Smooth muscle cell (in vitro differentiated cells): ENCODE results near the gene C5orf22. TPM values are rescaled to one million over a fixed set of nuclear protein-coding genes. Genes with fewer than 3 reads are reported as not detected.
"Not testable (repeated sequence)": the region's sequence is repeated elsewhere in the genome, so short reads cannot be mapped to it uniquely, and the experiment has no call there.

Experiments used
- DNase-seq: peaks from one replicate; lab custom pipeline; 2025; ENCODE audit not compliant: unreplicated experiment; lab: John Stamatoyannopoulos, UW
- H2AFZ ChIP-seq: fragments of 200-600 bp; sonication (generic); 2 replicates; pipeline ENCODE4 v1.6.0; 2016; ENCODE audit warnings: antibody characterized with exemption, low read depth, mild to moderate bottlenecking
- H3F3A ChIP-seq: fragments of 200-600 bp; sonication (generic); 2 replicates; pipeline ENCODE4 v1.6.0; 2017; ENCODE audit warnings: antibody characterized with exemption, low read depth
- H3K27ac ChIP-seq: fragments of 200-600 bp; sonication (generic); 2 replicates; pipeline ENCODE4 v1.5.1; 2016; ENCODE audit warnings: low read depth, mild to moderate bottlenecking
- H3K27me3 ChIP-seq: fragments of 200-600 bp; sonication (generic); 2 replicates; pipeline ENCODE4 v1.6.1; 2016; ENCODE audit warnings: low read depth, mild to moderate bottlenecking
- H3K36me3 ChIP-seq: fragments of 200-600 bp; sonication (generic); 2 replicates; pipeline ENCODE4 v1.5.1; 2016; ENCODE audit warnings: low read depth
- H3K4me1 ChIP-seq: fragments of 200-600 bp; sonication (generic); 2 replicates; pipeline ENCODE4 v1.5.1; 2016; ENCODE audit warnings: low read depth
- H3K4me2 ChIP-seq: fragments of 200-600 bp; sonication (generic); 2 replicates; pipeline ENCODE4 v1.6.0; 2016; ENCODE audit warnings: mild to moderate bottlenecking
- H3K4me3 ChIP-seq: fragments of 200-600 bp; sonication (generic); 2 replicates; pipeline ENCODE4 v1.5.1; 2016; ENCODE audit warnings: mild to moderate bottlenecking
- H3K79me2 ChIP-seq: fragments of 200-600 bp; sonication (generic); 2 replicates; pipeline ENCODE4 v1.6.0; 2016; ENCODE audit warnings: low read depth, mild to moderate bottlenecking
- H3K9ac ChIP-seq: fragments of 200-600 bp; sonication (generic); 2 replicates; pipeline ENCODE4 v1.6.0; 2016; ENCODE audit warnings: low read depth
- H3K9me3 ChIP-seq: fragments of 200-600 bp; sonication (generic); replicated peaks from 2 replicates; pipeline ENCODE4 v1.5.1; 2016; ENCODE audit warnings: low read depth
- H4K20me1 ChIP-seq: fragments of 200-600 bp; sonication (generic); 2 replicates; pipeline ENCODE4 v1.6.0; 2016; ENCODE audit warnings: low read depth
- CTCF ChIP-seq: fragments of 200-600 bp; sonication (generic); IDR thresholded peaks from 2 replicates; pipeline ENCODE4 v1.5.1; 2017; ENCODE audit warnings: borderline replicate concordance, mild to moderate bottlenecking, antibody characterized with exemption; ENCODE audit not compliant: insufficient read depth, poor library complexity, severe bottlenecking
- WGBS: methylation state at CpG from one replicate; pipeline ENCODE4 v1.1.7; 2016; ENCODE audit warnings: low lambda C conversion rate; 5-methylcytosine and 5-hydroxymethylcytosine counted together
- polyA plus RNA-seq: library from polyadenylated mRNA; unstranded; fragments of >200 nt; fragmentation: Nextera tagmentation; extraction: Ambion mirVana; gene quantifications from 2 replicates; pipeline ENCODE4 v1.2.1, GENCODE V29; 2016
- total RNA-seq: library from RNA; depleted of rRNA; stranded (reverse); fragments of >200 nt; gene quantifications from 2 replicates; pipeline ENCODE4 v1.2.3, GENCODE V29; 2014

The C5orf22 gene
- total and polyA plus RNA-seq, 2 experiments from 2014 or later = 17.6 to 20.5 TPM

GRCh38 chr5:31563216-31563615 is 31.1 kb downstream of the C5orf22 start:
- H4K20me1 ChIP-seq = no peaks in the 10 kb centered on the region
- WGBS = 74% methylated on average over 4 of the region's 4 CpGs
- H3K4me1 ChIP-seq = no peaks in the 10 kb centered on the region
- no peaks in the 10 kb centered on the region for H3K79me2 ChIP-seq
- no peaks in the 10 kb centered on the region for H3K36me3 ChIP-seq
- no peak overlapping the region for H3K4me3 ChIP-seq
- no peak overlapping the region for H2AFZ ChIP-seq
- no peaks in the 10 kb centered on the region for H3K27me3 ChIP-seq
- no peak for TF ChIP-seq CTCF
- no peak overlapping the region for H3K4me2 ChIP-seq
- H3K9me3 ChIP-seq = no peaks in the 10 kb centered on the region
- H3K9ac ChIP-seq = no peak overlapping the region
- H3K27ac ChIP-seq = no peak overlapping the region
- no peak for DNase-seq
- no peaks in the 10 kb centered on the region for H3F3A ChIP-seq

DNA sequence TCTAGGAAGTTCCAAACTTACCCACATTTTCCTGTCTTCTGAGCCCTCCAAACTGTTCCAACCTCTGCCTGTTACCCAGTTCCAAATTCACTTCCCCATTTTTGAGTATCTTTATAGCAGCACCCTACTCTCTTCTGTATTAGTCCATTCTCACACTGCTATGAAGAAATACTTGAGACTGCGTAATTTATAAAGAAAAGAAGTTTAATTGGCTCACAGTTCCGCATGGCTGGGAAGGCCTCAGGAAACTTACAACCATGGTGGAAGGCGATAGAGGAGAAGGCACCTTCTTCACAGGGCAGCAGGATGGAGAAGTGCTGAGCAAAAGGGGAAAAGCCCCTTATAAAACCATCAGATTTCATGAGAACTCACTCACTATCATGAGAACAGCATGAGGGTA is 34.3 kb downstream of the C5orf22 start:
- not testable (repeated sequence) for H3K4me1 ChIP-seq, H3K9ac ChIP-seq, H3K27ac ChIP-seq, H3K4me2 ChIP-seq, H4K20me1 ChIP-seq, H3K79me2 ChIP-seq, H2AFZ ChIP-seq, H3K36me3 ChIP-seq, DNase-seq, H3K27me3 ChIP-seq, H3K4me3 ChIP-seq, H3K9me3 ChIP-seq, H3F3A ChIP-seq
- WGBS = 93% methylated on average over 3 of the region's 3 CpGs

- Histone ChIP-seq H3K9me3 (no peaks in the 10 kb centered on the region), H4K20me1 (no peaks in the 10 kb centered on the region), H3K4me3 (no peak overlapping the region), H3K79me2 (no peaks in the 10 kb centered on the region), H3K27ac (no peak overlapping the region), H3K27me3 (no peaks in the 10 kb centered on the region), H3K36me3 (no peaks in the 10 kb centered on the region), H3F3A (no peaks in the 10 kb centered on the region), H3K4me1 (no peaks in the 10 kb centered on the region), H3K9ac (no peak overlapping the region), H3K4me2 (no peak overlapping the region), H2AFZ (no peak overlapping the region)
- DNase-seq = no peak
- WGBS = 98% methylated on average over 1 of the region's 1 CpG
- TF ChIP-seq CTCF = no peak
Observed at GRCh38 chr5:31568302-31568835, 36.3 kb downstream of the C5orf22 start.

DNA sequence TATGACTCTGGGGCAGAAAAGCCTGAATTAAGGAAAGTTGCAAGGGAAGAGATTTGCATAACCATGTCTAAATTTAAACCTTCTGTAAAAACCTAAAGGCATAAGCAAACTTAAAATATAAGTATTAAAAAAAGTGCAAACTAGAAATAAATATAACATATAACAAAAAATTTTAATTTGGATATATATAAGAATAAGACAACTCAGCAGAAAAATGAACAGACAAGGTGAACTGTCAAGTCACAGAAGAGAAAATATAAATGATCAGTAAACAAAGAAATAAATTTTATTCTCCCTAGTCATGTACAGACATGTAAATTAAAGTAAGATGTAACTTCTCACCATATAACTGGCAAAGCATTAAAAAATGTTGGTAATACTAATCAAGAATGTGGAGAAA is 37.0 kb downstream of the C5orf22 start:
- Histone ChIP-seq H3K27me3 (no peaks in the 10 kb centered on the region), H2AFZ (no peak overlapping the region), H3K27ac (no peak overlapping the region), H3K36me3 (no peaks in the 10 kb centered on the region), H3K4me2 (no peak overlapping the region), H3K4me3 (no peak overlapping the region), H3K9me3 (no peaks in the 10 kb centered on the region), H3K79me2 (no peaks in the 10 kb centered on the region), H3K9ac (no peak overlapping the region), H4K20me1 (no peaks in the 10 kb centered on the region), H3F3A (no peaks in the 10 kb centered on the region), H3K4me1 (no peaks in the 10 kb centered on the region)
- TF ChIP-seq CTCF = no peak
- DNase-seq = no peak
